Measurements from ENCODE around the gene ARHGAP24.

Gene ARHGAP24

DNA sequence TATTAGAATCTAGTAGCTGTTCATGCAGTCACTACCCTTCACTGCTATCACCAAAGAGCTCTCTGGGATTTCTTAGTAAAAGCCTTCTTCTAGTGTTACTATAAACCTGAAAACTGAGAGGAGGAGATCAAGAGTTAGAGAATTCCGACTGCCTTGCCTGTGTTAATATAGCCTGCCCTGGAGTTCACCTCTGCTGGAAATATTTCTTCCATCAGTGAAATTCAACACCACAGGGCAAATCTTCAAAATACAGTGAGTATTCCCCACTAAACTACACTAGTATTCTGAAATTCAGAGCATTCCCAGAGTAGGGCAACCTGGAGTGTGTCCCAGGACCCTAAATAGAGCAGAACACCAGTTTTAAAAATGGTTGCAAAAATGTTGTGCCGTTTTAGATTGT is 301.1 kb downstream of the ARHGAP24 start:
- ChIA-PET POLR2A (no interaction called here), CTCF (no interaction called here)
- TF ChIP-seq ZNF384 (IDR thresholded peaks at IDR 0.05), result no peak
- TF ChIP-seq NFRKB (IDR thresholded peaks at IDR 0.05), result no peak
- no peak for TF ChIP-seq HDGF (IDR thresholded peaks at IDR 0.05; ENCODE audit: borderline replicate concordance)
- no peak for TF ChIP-seq BHLHE40 (IDR thresholded peaks at IDR 0.05; ENCODE audit: borderline replicate concordance)
- no peak for TF ChIP-seq FOXM1 (IDR thresholded peaks at IDR 0.05; ENCODE audit: borderline replicate concordance)
- TF ChIP-seq SUZ12 (IDR thresholded peaks at IDR 0.05), result no peak
- DNase-seq (ENCODE audit: extremely low spot score), result no peak

DNA sequence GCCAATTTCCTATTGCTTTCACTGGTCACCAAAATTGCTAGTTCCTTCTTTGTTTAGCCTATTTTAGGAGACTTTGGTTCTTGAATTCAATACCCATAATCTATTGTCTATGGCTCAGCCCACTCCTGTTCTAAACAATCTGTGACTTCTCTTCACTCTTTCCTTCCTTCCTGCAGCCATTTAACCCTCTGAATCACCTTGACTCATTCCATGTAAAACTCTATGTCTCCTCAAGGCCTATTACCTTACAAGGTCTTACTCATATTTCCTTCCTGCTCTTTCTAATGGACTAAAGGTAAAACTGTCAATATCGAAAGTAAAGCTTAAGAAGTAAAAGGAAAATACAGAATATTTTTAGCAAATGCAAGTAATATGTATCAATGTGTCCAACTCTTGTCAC is 301.6 kb downstream of the ARHGAP24 start:
- POLR2A ChIA-PET, result no interaction called here
- TF ChIP-seq FOXM1 (IDR thresholded peaks at IDR 0.05; ENCODE audit: borderline replicate concordance), result no peak
- no peak for TF ChIP-seq NFRKB (IDR thresholded peaks at IDR 0.05)
- no peak for TF ChIP-seq ARNT (IDR thresholded peaks at IDR 0.05)
- TF ChIP-seq BHLHE40 (IDR thresholded peaks at IDR 0.05; ENCODE audit: borderline replicate concordance), result no peak
- TF ChIP-seq L3MBTL2 (conservative IDR thresholded peaks at IDR 0.05), result no peak
- no peak for TF ChIP-seq LEF1 (IDR thresholded peaks at IDR 0.05; ENCODE audit: borderline replicate concordance)
- no peak for TF ChIP-seq HDGF (IDR thresholded peaks at IDR 0.05; ENCODE audit: borderline replicate concordance)
- no peak for TF ChIP-seq CTBP1 (IDR thresholded peaks at IDR 0.05; ENCODE audit: borderline replicate concordance)
- no peak for TF ChIP-seq PKNOX1 (IDR thresholded peaks at IDR 0.05)
- no peak for TF ChIP-seq ELF4 (IDR thresholded peaks at IDR 0.05)
- no peak for DNase-seq (ENCODE audit: extremely low spot score)
- CTCF ChIA-PET, result no interaction called here

- ChIA-PET CTCF (interaction anchor here (0.6 to 1.9 kb wide), 2 partner anchors 19 to 190 kb away, joined by 3 to 14 read pairs; no protein-coding TSS in a partner anchor), POLR2A (no interaction called here)
- TF ChIP-seq ARNT (IDR thresholded peaks at IDR 0.05) (no peak), CTBP1 (IDR thresholded peaks at IDR 0.05; ENCODE audit: borderline replicate concordance) (no peak), ELF4 (IDR thresholded peaks at IDR 0.05) (no peak), SUZ12 (IDR thresholded peaks at IDR 0.05) (no peak), HDGF (IDR thresholded peaks at IDR 0.05; ENCODE audit: borderline replicate concordance) (no peak), SP1 (IDR thresholded peaks at IDR 0.05) (no peak), NFRKB (IDR thresholded peaks at IDR 0.05) (no peak), FOXK2 (IDR thresholded peaks at IDR 0.05) (no peak)
- DNase-seq (ENCODE audit: extremely low spot score), result no peak
These were observed 303.1 kb downstream of the ARHGAP24 start for GRCh38 chr4:85777908-85778631.

GRCh38 chr4:85778632-85779131 is 303.7 kb downstream of the ARHGAP24 start:
- DNase-seq (ENCODE audit: extremely low spot score), result no peak
- POLR2A ChIA-PET, result no interaction called here
- TF ChIP-seq SP1 (IDR thresholded peaks at IDR 0.05) (no peak), FOXM1 (IDR thresholded peaks at IDR 0.05; ENCODE audit: borderline replicate concordance) (no peak), ELF4 (IDR thresholded peaks at IDR 0.05) (no peak), TARDBP (IDR thresholded peaks at IDR 0.05) (no peak), FOXA1 (IDR thresholded peaks at IDR 0.05) (no peak), FOXK2 (IDR thresholded peaks at IDR 0.05) (no peak), ARNT (IDR thresholded peaks at IDR 0.05) (no peak), NFRKB (IDR thresholded peaks at IDR 0.05) (no peak), PKNOX1 (IDR thresholded peaks at IDR 0.05) (no peak), CTBP1 (IDR thresholded peaks at IDR 0.05; ENCODE audit: borderline replicate concordance) (no peak)
- CTCF ChIA-PET, result interaction anchor here (0.6 to 1.9 kb wide), 2 partner anchors 18 to 189 kb away, joined by 3 to 14 read pairs; no protein-coding TSS in a partner anchor

DNA sequence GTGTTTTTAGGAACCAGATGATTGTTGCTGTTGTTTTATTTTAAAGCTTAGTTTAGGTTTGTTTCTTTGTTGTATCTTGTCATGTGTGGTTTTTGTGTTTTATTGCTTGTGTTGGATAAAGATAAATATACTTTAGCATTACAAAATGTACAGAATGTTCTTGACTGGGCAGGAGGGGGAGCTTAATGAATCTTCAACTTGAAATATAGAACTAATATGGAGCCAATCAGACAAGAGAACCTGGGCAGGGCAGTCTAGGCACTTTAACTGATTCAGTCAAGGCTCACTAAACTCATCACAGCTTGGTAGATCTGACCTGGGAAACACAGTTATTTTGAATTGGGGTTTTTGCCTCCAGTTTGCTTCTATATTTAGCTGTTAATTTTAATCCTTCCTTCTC is 304.2 kb downstream of the ARHGAP24 start:
- POLR2A ChIA-PET, result no interaction called here
- CTCF ChIA-PET, result interaction anchor here (0.6 to 1.9 kb wide), 2 partner anchors 17 to 18 kb away, joined by 3 to 14 read pairs; no protein-coding TSS in a partner anchor
- DNase-seq (ENCODE audit: extremely low spot score), result no peak
- TF ChIP-seq SUZ12 (IDR thresholded peaks at IDR 0.05), result no peak
- no peak for TF ChIP-seq FOXK2 (IDR thresholded peaks at IDR 0.05)
- no peak for TF ChIP-seq NFRKB (IDR thresholded peaks at IDR 0.05)
- no peak for TF ChIP-seq SP1 (IDR thresholded peaks at IDR 0.05)
- TF ChIP-seq LEF1 (IDR thresholded peaks at IDR 0.05; ENCODE audit: borderline replicate concordance), result no peak
- TF ChIP-seq PKNOX1 (IDR thresholded peaks at IDR 0.05), result no peak
- no peak for TF ChIP-seq L3MBTL2 (conservative IDR thresholded peaks at IDR 0.05)
- no peak for TF ChIP-seq FOXM1 (IDR thresholded peaks at IDR 0.05; ENCODE audit: borderline replicate concordance)
- TF ChIP-seq ARNT (IDR thresholded peaks at IDR 0.05), result no peak
- no peak for TF ChIP-seq CTBP1 (IDR thresholded peaks at IDR 0.05; ENCODE audit: borderline replicate concordance)
- no peak for TF ChIP-seq ELF4 (IDR thresholded peaks at IDR 0.05)
- no peak for TF ChIP-seq FOXA1 (IDR thresholded peaks at IDR 0.05)
- no peak for TF ChIP-seq HDGF (IDR thresholded peaks at IDR 0.05; ENCODE audit: borderline replicate concordance)
- no peak for TF ChIP-seq ZNF384 (IDR thresholded peaks at IDR 0.05)
- no peak for TF ChIP-seq BHLHE40 (IDR thresholded peaks at IDR 0.05; ENCODE audit: borderline replicate concordance)
- no peak for TF ChIP-seq TARDBP (IDR thresholded peaks at IDR 0.05)

GRCh38 chr4:85780664-85781063 is 305.7 kb downstream of the ARHGAP24 start:
- POLR2A ChIA-PET, result no interaction called here
- TF ChIP-seq FOXK2 (IDR thresholded peaks at IDR 0.05), result no peak
- no peak for TF ChIP-seq SP1 (IDR thresholded peaks at IDR 0.05)
- TF ChIP-seq FOXM1 (IDR thresholded peaks at IDR 0.05; ENCODE audit: borderline replicate concordance), result no peak
- no peak for TF ChIP-seq FOXA1 (IDR thresholded peaks at IDR 0.05)
- TF ChIP-seq ZNF384 (IDR thresholded peaks at IDR 0.05), result no peak
- TF ChIP-seq HDGF (IDR thresholded peaks at IDR 0.05; ENCODE audit: borderline replicate concordance), result no peak
- TF ChIP-seq BHLHE40 (IDR thresholded peaks at IDR 0.05; ENCODE audit: borderline replicate concordance), result no peak
- TF ChIP-seq PKNOX1 (IDR thresholded peaks at IDR 0.05), result no peak
- TF ChIP-seq ARNT (IDR thresholded peaks at IDR 0.05), result no peak
- TF ChIP-seq LEF1 (IDR thresholded peaks at IDR 0.05; ENCODE audit: borderline replicate concordance), result no peak
- TF ChIP-seq CTBP1 (IDR thresholded peaks at IDR 0.05; ENCODE audit: borderline replicate concordance), result no peak
- no peak for TF ChIP-seq NFRKB (IDR thresholded peaks at IDR 0.05)
- TF ChIP-seq ELF4 (IDR thresholded peaks at IDR 0.05), result no peak
- no peak for TF ChIP-seq TARDBP (IDR thresholded peaks at IDR 0.05)
- TF ChIP-seq L3MBTL2 (conservative IDR thresholded peaks at IDR 0.05), result no peak
- no peak for TF ChIP-seq SUZ12 (IDR thresholded peaks at IDR 0.05)
- DNase-seq (ENCODE audit: extremely low spot score), result no peak
- CTCF ChIA-PET, result interaction anchor here (0.8 kb wide), 1 partner anchor 16 kb away, joined by 4 read pairs; no protein-coding TSS in a partner anchor
